ENCODE data around the gene GALNT1.

The GALNT1 gene

GRCh38 chr18:35680139-35680551 lies 98.6 kb downstream of the GALNT1 start:
- peak; percentile 13 for DNase-seq (ENCODE audit: low read depth)

- peak; percentile 29 for DNase-seq (ENCODE audit: low read depth)
These were observed 100.8 kb downstream of the GALNT1 start for GRCh38 chr18:35682281-35682867.

DNA sequence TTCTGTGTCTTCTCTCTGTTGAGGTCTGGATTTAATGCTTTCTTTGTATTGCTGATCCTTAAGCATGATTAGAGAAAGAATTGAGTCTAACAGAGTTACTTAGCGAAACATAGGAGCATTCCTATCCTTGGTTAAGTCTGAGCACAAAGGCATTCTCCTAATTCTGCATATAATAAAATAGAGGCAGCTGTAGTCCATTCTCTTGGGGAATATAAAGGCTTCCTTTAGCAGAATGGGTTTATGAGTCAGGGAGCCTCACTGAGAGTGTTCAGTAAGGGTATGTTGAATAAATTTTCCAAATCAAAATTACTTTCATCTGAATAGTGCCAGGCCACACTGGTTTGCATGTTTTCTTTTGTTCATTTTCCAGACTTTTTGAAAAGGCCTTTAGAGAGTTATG lies 101.5 kb downstream of the GALNT1 start:
- DNase-seq (ENCODE audit: low read depth), result no peak

DNA sequence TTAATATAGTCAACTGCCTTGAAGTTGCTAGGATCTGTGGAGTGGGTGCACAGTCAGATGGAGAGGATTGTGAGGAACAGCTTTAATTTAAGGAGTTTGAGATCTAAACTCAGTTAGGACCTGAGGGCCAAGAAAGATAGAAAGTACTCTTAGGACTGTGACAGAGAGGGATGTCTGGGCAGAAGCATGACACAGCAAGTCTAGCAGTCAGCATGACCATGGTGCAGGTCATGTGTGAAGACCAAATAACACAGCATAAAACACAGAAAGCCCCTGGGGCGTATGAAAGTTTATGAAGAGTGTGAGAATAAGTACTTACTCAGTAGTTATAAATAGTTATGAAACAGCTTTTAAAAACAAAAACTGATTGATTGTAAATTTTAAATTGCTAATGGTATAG lies 107.2 kb downstream of the GALNT1 start:
- peak; percentile 8 for DNase-seq (ENCODE audit: low read depth)

DNA sequence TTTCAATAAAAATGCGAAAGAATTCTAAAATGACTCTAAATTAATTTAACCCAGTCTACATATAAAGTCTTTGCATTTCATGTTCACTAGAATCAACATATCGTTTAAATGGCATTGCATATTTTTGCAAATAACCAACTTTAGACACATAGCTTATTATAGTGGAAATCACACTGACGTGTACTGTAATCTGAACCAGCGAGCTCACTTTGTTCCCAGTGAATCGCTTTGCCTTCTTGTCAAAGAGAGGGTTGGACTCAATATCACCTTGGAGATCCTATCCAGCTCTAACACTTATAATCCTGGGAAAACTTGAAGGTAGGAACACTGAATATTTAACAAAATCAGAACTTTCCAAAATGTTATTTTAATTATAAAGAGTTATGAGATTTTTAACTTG lies 108.2 kb downstream of the GALNT1 start:
- DNase-seq (ENCODE audit: low read depth), result no peak

DNA sequence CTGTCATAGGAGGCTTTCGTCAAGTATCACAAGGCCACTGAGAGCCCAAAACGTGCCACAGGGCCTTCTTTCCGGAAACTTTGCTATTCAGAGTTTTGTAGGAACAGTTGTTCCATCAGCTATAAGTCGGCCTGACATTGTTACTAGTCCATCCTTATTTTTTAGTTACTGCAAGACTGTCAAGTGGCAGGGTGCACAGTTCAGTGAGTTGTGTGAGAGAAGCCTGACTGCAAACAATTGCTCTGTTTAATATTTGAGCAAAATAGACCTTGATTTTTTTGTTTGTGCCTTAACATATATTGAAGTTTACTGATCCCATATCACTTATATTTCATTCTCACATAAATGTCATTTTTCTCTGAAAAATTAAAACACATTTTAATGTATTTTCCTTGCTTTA lies 110.1 kb downstream of the GALNT1 start:
- no peak for DNase-seq (ENCODE audit: low read depth)

GRCh38 chr18:35692866-35693265 lies 111.3 kb downstream of the GALNT1 start:
- DNase-seq (ENCODE audit: low read depth), result no peak

DNA sequence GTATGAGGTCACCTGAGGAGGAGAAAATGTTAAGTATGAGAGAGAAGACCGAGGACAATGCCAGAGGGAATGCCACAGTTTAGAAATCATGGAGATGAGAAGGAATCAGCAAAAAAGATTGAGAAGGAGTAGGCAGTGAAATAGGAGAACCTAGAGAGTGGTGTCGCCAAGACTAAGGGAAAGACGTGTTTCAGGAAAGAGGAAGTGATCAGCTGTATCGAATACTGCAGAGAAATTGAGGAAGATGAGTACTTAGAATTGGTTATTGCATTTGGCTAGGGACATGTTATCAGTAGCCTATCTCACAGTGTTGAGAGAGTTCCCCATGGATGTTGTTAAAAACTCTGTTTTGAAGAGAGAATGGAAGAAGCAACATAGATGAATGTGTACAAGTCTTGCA lies 112.3 kb downstream of the GALNT1 start:
- no peak for DNase-seq (ENCODE audit: low read depth)

DNA sequence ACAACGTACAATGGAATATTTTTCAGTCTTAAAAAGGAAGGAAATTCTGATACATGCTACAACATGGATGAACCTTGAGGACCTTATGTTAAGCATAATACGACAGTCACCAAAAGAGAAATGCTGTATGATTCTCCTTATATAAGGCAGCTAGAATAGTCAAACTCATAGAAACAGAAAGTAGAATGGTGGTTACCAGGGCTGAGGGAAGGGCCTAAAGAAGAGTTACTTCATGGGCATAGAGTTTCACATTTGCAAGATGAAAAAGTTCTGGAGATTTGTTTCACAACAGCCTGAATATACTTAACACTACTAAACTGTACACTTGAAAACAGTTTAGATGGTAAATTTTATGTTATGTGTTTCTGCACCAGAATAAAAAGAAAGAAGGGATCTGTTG lies 113.3 kb downstream of the GALNT1 start:
- DNase-seq (ENCODE audit: low read depth), result no peak

DNA sequence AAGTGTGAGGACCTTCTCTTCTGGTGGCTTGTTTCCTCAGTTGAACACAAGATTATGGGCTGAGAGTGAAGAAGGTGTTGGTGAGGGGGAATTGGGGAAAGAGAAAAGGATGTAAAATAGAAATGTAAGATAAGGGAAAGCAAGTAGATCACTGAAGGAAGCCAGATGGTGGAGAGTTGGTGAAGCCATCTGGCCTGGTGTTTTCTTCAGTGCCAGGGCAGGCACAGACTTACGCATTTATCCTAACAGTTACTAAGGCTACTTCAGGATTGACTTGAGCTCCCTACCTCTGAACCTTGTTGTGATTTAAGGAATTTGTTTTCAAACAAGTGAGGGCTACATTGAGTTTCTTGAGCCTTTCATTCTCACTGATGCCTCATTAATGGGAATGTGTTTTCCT lies 113.8 kb downstream of the GALNT1 start:
- no peak for DNase-seq (ENCODE audit: low read depth)

GRCh38 chr18:35695803-35696202 lies 114.3 kb downstream of the GALNT1 start:
- no peak for DNase-seq (ENCODE audit: low read depth)

- DNase-seq (ENCODE audit: low read depth), result no peak
These were observed 114.8 kb downstream of the GALNT1 start for GRCh38 chr18:35696307-35696706.

- no peak for DNase-seq (ENCODE audit: low read depth)
These were observed 116.3 kb downstream of the GALNT1 start for GRCh38 chr18:35697869-35698268.

GRCh38 chr18:35703043-35703688 lies 121.6 kb downstream of the GALNT1 start:
- DNase-seq (ENCODE audit: low read depth), result peak; percentile 46

DNA sequence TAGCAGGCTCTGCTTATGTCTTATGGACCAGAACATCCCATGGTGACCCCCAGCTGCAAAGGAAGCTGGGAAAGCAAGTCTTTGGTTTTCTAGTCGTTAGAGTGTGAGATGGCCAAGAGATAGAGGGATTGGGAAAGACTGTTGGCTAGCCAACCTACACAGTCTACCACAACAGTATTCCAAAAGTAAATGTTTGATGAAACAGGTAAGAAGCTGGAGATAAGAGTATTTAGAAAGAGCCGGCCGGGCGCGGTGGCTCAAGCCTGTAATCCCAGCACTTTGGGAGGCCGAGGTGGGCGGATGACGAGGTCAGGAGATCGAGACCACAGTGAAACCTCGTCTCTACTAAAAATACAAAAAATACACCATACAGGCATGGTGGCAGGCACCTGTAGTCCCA lies 124.4 kb downstream of the GALNT1 start:
- DNase-seq (ENCODE audit: low read depth), result no peak

- DNase-seq (ENCODE audit: low read depth), result no peak
These were observed 125.7 kb downstream of the GALNT1 start for GRCh38 chr18:35707247-35707646.

- no peak for DNase-seq (ENCODE audit: low read depth)
These were observed 126.1 kb downstream of the GALNT1 start for GRCh38 chr18:35707674-35708073.

- no peak for DNase-seq (ENCODE audit: low read depth)
These were observed 129.0 kb downstream of the GALNT1 start for GRCh38 chr18:35710581-35710980.

- no peak for DNase-seq (ENCODE audit: low read depth)
These were observed 129.7 kb downstream of the GALNT1 start for GRCh38 chr18:35711227-35711626.

GRCh38 chr18:35713545-35713944 lies 132.0 kb downstream of the GALNT1 start:
- DNase-seq (ENCODE audit: low read depth), result peak; percentile 65

DNA sequence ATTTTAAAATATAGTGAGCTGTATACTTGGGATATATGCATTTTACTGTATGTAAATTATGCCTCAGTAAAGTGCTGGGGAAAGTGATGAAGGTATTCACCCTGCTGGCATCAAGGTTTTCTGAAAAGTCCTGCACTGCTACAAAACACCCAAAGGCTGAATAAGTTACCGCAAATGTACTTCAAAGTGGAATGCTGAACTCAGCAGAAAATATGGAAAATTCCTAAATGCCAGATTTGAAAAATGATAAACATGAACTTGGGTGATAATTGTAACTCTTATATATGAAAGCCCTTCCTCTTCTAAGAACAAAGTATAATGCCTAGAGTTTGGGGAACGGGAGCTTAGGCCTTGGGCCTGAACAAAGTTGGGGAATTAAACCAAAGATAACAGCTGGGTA lies 133.0 kb downstream of the GALNT1 start:
- no peak for DNase-seq (ENCODE audit: low read depth)

DNA sequence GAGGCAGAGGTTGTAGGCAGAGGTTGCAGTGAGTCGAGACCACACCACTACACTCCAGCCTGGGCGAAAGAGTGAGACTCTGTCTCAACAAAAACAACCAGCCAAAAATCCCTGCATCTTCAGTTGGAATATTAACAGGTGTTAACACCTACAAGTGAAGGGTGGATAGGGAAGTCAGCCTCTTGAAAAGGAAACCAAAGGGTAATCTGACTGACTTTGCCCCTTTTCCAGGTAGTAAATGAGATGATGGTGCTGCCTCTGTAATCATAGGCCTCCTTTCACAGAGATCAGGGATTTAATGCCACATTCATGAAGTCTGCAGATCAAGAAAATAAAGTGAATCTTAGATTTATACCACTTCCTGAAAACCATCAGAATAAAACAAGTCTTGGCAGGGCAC lies 133.6 kb downstream of the GALNT1 start:
- DNase-seq (ENCODE audit: low read depth), result no peak

DNA sequence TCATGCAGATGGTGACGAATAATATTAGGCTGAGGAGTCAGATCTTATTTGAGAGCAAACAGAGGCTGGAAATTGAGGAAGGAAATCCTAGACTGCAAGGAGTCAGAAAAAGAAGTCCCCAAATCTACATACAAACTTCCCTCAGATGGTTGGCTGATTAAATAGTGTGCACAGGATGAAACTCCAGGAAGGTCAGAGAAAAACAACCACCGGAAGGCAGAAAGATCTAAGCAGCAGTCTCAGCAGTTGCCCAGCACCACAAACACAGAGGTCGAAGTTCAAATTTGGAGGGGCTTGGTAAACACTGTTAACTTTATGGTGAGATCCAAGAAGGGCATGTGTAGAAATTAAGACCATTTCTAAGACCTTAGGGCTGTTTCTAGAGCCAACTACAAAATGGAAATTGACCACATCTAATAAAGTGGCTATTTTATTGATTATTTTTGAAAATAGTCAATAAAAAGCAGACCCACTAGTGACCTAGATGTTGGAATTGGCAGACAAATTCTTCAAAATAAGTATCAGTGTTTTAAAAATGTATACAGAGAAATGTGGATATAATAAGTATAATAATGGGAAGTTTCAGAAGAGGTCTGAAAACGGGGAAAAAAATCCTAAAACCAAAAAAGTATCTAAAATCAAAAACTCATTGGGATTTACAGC lies 134.8 kb downstream of the GALNT1 start:
- DNase-seq (ENCODE audit: low read depth), result no peak

GRCh38 chr18:35717182-35717581 lies 135.6 kb downstream of the GALNT1 start:
- DNase-seq (ENCODE audit: low read depth), result no peak
